OCI-LY7 (cell line): Measurements from ENCODE around the gene THSD8. TPM values are rescaled to one million over a fixed set of nuclear protein-coding genes. Genes with fewer than 3 reads are reported as not detected.

ENCODE experiments used
- BruUV-seq: library from RNA; stranded (reverse); fragments of 400-500 nt; replicated peaks from 2 replicates; lab custom pipeline; 2021; lab: Mats Ljungman, UMichigan
- CTCF ChIA-PET: fragments of 300-600 bp; sonication (Branson Sonifier 250); formaldehyde crosslinking; loops from one replicate; lab custom pipeline; 2022; ENCODE audit warnings: antibody characterized with exemption; ENCODE audit not compliant: unreplicated experiment; lab: Charles Lee
- POLR2A ChIA-PET: fragments of 300-600 bp; sonication (Branson Sonifier 250); formaldehyde crosslinking; loops from one replicate; lab custom pipeline; 2022; ENCODE audit warnings: antibody characterized with exemption; lab: Charles Lee
- DNase-seq: peaks from one replicate; pipeline ENCODE4 v3.0.0-alpha.2; 2015; ENCODE audit warnings: low spot score
- H2AFZ ChIP-seq: fragments of 200-600 bp; sonication (generic), shearing (Covaris generic); 2 replicates; pipeline ENCODE4 v1.6.1; 2014; ENCODE audit warnings: mild to moderate bottlenecking, antibody characterized with exemption, low read length, moderate library complexity
- H3K27ac ChIP-seq: fragments of 200-600 bp; sonication (generic); 2 replicates; pipeline ENCODE4 v1.5.1; 2014; ENCODE audit warnings: mixed run types, low read depth, mild to moderate bottlenecking, moderate library complexity, low read length, inconsistent platforms; ENCODE audit not compliant: poor library complexity, severe bottlenecking
- H3K36me3 ChIP-seq: fragments of 200-600 bp; sonication (generic); 2 replicates; pipeline ENCODE4 v1.6.1; 2014; ENCODE audit warnings: mild to moderate bottlenecking, antibody characterized with exemption, low read length, moderate library complexity, mixed read lengths; ENCODE audit not compliant: insufficient read depth
- H3K4me1 ChIP-seq: fragments of 200-600 bp; sonication (generic); 2 replicates; pipeline ENCODE4 v1.5.1; 2014; ENCODE audit warnings: mild to moderate bottlenecking, low read length; ENCODE audit not compliant: insufficient read depth, poor library complexity, severe bottlenecking
- H3K4me2 ChIP-seq: fragments of 200-600 bp; sonication (generic); 2 replicates; pipeline ENCODE4 v1.6.1; 2014; ENCODE audit warnings: mild to moderate bottlenecking, low read length
- H3K4me3 ChIP-seq: fragments of 200-600 bp; sonication (generic); 2 replicates; pipeline ENCODE4 v1.5.1; 2014; ENCODE audit warnings: mild to moderate bottlenecking, low read depth, low read length; ENCODE audit not compliant: poor library complexity, severe bottlenecking
- H3K79me2 ChIP-seq: fragments of 200-600 bp; sonication (generic); 2 replicates; pipeline ENCODE4 v1.6.1; 2016; ENCODE audit warnings: low read depth, mild to moderate bottlenecking, low read length, moderate library complexity, mixed read lengths; ENCODE audit not compliant: insufficient read depth
- H3K9me2 ChIP-seq: fragments of 200-600 bp; sonication (generic); 2 replicates; pipeline ENCODE4 v1.6.1; 2016; ENCODE audit warnings: mild to moderate bottlenecking, low read length, mixed read lengths; ENCODE audit not compliant: insufficient read depth
- H3K9me3 ChIP-seq: fragments of 200-600 bp; sonication (generic); 2 replicates; pipeline ENCODE4 v1.6.1; 2014; ENCODE audit warnings: mild to moderate bottlenecking, mixed run types, low read length, mixed read lengths
- H4K20me1 ChIP-seq: fragments of 200-600 bp; sonication (generic); 2 replicates; pipeline ENCODE4 v1.6.1; 2014; ENCODE audit warnings: mild to moderate bottlenecking, antibody characterized with exemption, low read length, moderate library complexity, mixed read lengths; ENCODE audit not compliant: insufficient read depth
- EZH2phosphoT487 ChIP-seq: fragments of 200-600 bp; sonication (generic); IDR thresholded peaks from 2 replicates; pipeline ENCODE4 v1.6.1; 2018; ENCODE audit warnings: low read depth, borderline replicate concordance, mild to moderate bottlenecking, mixed run types, antibody characterized with exemption, low read length, moderate library complexity, mixed read lengths
- intact Hi-C: fragments of 100-400 bp; cut with micrococcal nuclease; formaldehyde crosslinking; loops from one replicate; pipeline ENCODE4 v1.10.0; 2022; ENCODE audit not compliant: unreplicated experiment
- total RNA-seq, 2 experiments: library from RNA; depleted of rRNA in 1 of 2; stranded (reverse); fragments of >200 nt in 1 of 2; shearing (Covaris generic) in 1 of 2; gene quantifications; 2 replicates each; pipeline ENCODE4 v1.2.3, GENCODE V29; 2014 to 2022
- TF ChIP-seq, protein P1 (sequence below): fragments of 200-600 bp; sonication (generic); conservative IDR thresholded peaks from 2 replicates; pipeline ENCODE4 v1.5.1; 2014; ENCODE audit warnings: mild to moderate bottlenecking, antibody characterized with exemption, low read length, moderate library complexity, mixed read lengths

Gene THSD8
- total RNA-seq, 2 experiments from 2014 or later: 42.7 TPM; not detected in 1

DNA sequence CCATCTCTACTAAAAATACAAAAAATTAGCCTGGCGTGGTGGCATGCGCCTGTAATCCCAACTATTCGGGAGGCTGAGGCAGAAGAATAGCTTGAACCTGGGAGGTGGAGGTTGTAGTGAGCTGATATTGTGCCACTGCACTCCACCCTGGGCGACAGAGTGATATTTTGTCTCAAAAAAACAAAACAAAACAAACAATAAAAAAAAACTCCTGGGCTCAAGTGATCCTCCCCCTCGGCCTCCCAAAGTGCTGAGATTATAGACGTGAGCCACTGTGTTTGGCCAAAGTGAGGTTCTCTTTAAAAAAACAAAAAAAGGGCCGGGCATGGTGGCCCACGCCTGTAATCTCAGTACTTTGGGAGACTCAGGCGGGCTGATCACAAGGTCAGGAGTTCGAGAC, 14.4 kb upstream of the THSD8 start:
- H3K79me2 ChIP-seq: no peaks in the 10 kb centered on the region; the same call in 1 of the 2 replicates
- H4K20me1 ChIP-seq: no peaks in the 10 kb centered on the region
- no peak for DNase-seq
- TF ChIP-seq EZH2phosphoT487: no peak
- no peaks in the 10 kb centered on the region for H3K36me3 ChIP-seq
- no TSS peak for BruUV-seq
- H3K4me1 ChIP-seq: peaks cover 72% of the 10 kb centered on the region
- CTCF ChIA-PET: no interaction called here
- POLR2A ChIA-PET: interaction anchor here (0.5 kb wide), 1 partner anchor 8 kb away, joined by 3 read pairs; no protein-coding TSS in a partner anchor
- intact Hi-C loops: no loop called here
- H3K9me2 ChIP-seq: no peaks in the 10 kb centered on the region
- H3K9me3 ChIP-seq: no peaks in the 10 kb centered on the region
- H2AFZ ChIP-seq: no peak overlapping the region
- no peak overlapping the region for H3K4me3 ChIP-seq
- H3K27ac ChIP-seq: no peak overlapping the region
- H3K4me2 ChIP-seq: no peak overlapping the region

DNA sequence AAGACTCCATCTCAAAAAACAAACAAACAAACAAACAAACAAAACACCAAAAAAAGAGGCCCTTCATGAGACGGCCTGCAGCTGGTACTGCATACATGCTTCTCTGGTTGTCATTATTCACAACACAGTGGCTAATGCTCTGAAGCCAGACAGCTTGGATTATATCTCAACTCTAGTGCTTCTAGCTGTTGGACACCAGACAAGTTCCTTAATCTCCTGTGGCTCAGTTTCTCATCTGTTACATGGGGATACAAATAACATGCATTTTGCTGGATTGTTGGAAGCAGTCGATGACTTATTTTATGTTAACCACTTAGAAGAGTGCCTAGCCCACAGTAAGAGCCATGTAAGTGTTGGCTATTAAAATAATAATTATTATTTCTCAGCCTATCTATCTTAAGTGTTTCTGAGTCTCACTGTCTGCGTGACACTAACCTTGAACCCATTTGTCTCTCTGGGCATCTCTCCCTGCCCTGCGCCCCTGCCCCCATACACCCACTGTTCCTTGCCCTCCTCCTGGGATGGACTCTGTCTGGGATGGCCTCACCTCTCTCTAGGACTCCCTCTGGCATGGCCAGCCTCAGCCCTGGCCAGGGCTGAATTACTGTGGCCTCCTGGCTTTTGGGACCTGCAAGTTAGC, 13.7 kb upstream of the THSD8 start:
- Histone ChIP-seq H4K20me1 (no peaks in the 10 kb centered on the region), H3K9me3 (no peaks in the 10 kb centered on the region), H2AFZ (no peak overlapping the region), H3K27ac (no peak overlapping the region), H3K4me3 (no peak overlapping the region), H3K36me3 (no peaks in the 10 kb centered on the region), H3K9me2 (no peaks in the 10 kb centered on the region), H3K4me1 (peaks cover 65% of the 10 kb centered on the region), H3K4me2 (peak overlapping the region; percentile 95; the same call in 1 of the 2 replicates), H3K79me2 (peaks cover 7% of the 10 kb centered on the region)
- intact Hi-C loops: no loop called here
- ChIA-PET POLR2A (interaction anchor here (0.6 kb wide), 1 partner anchor 48 kb away, joined by 3 read pairs; no protein-coding TSS in a partner anchor), CTCF (no interaction called here)
- BruUV-seq: no TSS peak
- TF ChIP-seq EZH2phosphoT487: no peak
- TF ChIP-seq, protein P1, sequence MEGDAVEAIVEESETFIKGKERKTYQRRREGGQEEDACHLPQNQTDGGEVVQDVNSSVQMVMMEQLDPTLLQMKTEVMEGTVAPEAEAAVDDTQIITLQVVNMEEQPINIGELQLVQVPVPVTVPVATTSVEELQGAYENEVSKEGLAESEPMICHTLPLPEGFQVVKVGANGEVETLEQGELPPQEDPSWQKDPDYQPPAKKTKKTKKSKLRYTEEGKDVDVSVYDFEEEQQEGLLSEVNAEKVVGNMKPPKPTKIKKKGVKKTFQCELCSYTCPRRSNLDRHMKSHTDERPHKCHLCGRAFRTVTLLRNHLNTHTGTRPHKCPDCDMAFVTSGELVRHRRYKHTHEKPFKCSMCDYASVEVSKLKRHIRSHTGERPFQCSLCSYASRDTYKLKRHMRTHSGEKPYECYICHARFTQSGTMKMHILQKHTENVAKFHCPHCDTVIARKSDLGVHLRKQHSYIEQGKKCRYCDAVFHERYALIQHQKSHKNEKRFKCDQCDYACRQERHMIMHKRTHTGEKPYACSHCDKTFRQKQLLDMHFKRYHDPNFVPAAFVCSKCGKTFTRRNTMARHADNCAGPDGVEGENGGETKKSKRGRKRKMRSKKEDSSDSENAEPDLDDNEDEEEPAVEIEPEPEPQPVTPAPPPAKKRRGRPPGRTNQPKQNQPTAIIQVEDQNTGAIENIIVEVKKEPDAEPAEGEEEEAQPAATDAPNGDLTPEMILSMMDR: no peak
- DNase-seq: no peak

DNA sequence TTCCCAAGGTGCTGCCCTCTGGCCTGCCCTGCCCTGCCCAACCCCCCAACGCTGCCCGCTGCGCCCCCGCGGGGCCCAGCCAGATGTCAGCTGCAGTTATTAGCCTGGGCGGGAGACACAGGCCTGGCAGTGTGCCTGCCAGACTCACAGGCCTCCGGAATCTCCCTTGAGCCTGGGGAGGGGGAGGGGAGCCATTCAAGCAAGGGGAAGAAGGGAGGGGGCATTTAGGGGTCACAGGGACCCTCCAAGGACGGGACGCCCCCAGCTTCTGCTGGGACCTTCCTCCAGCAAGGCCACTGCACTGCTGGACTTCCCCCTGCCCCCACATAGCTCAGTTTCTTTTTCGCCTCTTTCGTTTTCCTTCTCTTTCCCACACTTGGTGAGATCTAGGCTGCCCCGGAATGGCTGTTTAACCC, 13.2 kb upstream of the THSD8 start:
- no peak overlapping the region for H2AFZ ChIP-seq
- POLR2A ChIA-PET: interaction anchor here (0.6 kb wide), 2 partner anchors 47 to 54 kb away, joined by 3 read pairs; no protein-coding TSS in a partner anchor

More for the DNA sequence above, 13.2 kb upstream of the THSD8 start:
- no peak overlapping the region for H3K27ac ChIP-seq
- peak overlapping the region; percentile 95 for H3K4me2 ChIP-seq
- H3K36me3 ChIP-seq: no peaks in the 10 kb centered on the region
- intact Hi-C loops: no loop called here
- peaks cover 8% of the 10 kb centered on the region for H3K79me2 ChIP-seq
- peaks cover 60% of the 10 kb centered on the region for H3K4me1 ChIP-seq
- no peak for TF ChIP-seq EZH2phosphoT487
- TF ChIP-seq, protein P1: no peak
- BruUV-seq: no TSS peak
- no peak for DNase-seq
- H3K9me3 ChIP-seq: no peaks in the 10 kb centered on the region
- no peaks in the 10 kb centered on the region for H4K20me1 ChIP-seq
- no peaks in the 10 kb centered on the region for H3K9me2 ChIP-seq
- CTCF ChIA-PET: no interaction called here
- H3K4me3 ChIP-seq: peak overlapping the region; percentile 84
